ENCODE measurements around the gene PDZD2.
"Not testable (repeated sequence)": the region's sequence is repeated elsewhere in the genome, so short reads cannot be mapped to it uniquely, and the experiment has no call there.

The PDZD2 gene

GRCh38 chr5:31966936-31967335 is 328.0 kb downstream of the PDZD2 start:
- no peak for TF ChIP-seq CTCF (IDR thresholded peaks at IDR 0.05; ENCODE audit: extremely low read depth, missing control alignments)
- DNase-seq (ENCODE audit: low spot score), result no peak

GRCh38 chr5:31967461-31967860 is 328.5 kb downstream of the PDZD2 start:
- DNase-seq (ENCODE audit: low spot score), result no peak
- no peak for TF ChIP-seq CTCF (IDR thresholded peaks at IDR 0.05; ENCODE audit: extremely low read depth, missing control alignments)

GRCh38 chr5:31972558-31972957 is 333.6 kb downstream of the PDZD2 start:
- no peak for TF ChIP-seq CTCF (IDR thresholded peaks at IDR 0.05; ENCODE audit: extremely low read depth, missing control alignments)
- DNase-seq (ENCODE audit: low spot score), result no peak

GRCh38 chr5:31975189-31975612 is 336.3 kb downstream of the PDZD2 start:
- not testable (repeated sequence) for DNase-seq (ENCODE audit: low spot score)

GRCh38 chr5:31976169-31976568 is 337.2 kb downstream of the PDZD2 start:
- TF ChIP-seq CTCF (IDR thresholded peaks at IDR 0.05; ENCODE audit: extremely low read depth, missing control alignments), result no peak
- DNase-seq (ENCODE audit: low spot score), result no peak

- DNase-seq (ENCODE audit: low spot score), result no peak
- TF ChIP-seq CTCF (IDR thresholded peaks at IDR 0.05; ENCODE audit: extremely low read depth, missing control alignments), result no peak
These were observed 342.5 kb downstream of the PDZD2 start for GRCh38 chr5:31981361-31981945.

GRCh38 chr5:31982027-31982426 is 343.1 kb downstream of the PDZD2 start:
- no peak for DNase-seq (ENCODE audit: low spot score)
- TF ChIP-seq CTCF (IDR thresholded peaks at IDR 0.05; ENCODE audit: extremely low read depth, missing control alignments), result no peak

GRCh38 chr5:31982621-31983020 is 343.7 kb downstream of the PDZD2 start:
- DNase-seq (ENCODE audit: low spot score), result no peak
- TF ChIP-seq CTCF (IDR thresholded peaks at IDR 0.05; ENCODE audit: extremely low read depth, missing control alignments), result no peak
